H1 (cell line): Measurements from ENCODE around the gene ELP4.

Experiments used
- CHD2 ChIP-seq: IDR thresholded peaks from 2 replicates; pipeline ENCODE4 v1.6.1; 2012; ENCODE audit warnings: low read length, improper control_type of control experiment
- EP300 ChIP-seq, 2 experiments: IDR thresholded peaks; 1 replicate in 1 of 2; 2 replicates in 1 of 2; pipeline ENCODE4 v1.6.1; 2011 to 2012; ENCODE audit warnings: low read depth in 2 of 2, low read length in 2 of 2, mild to moderate bottlenecking in 2 of 2, borderline replicate concordance in 1 of 2, inconsistent platforms in 1 of 2, moderate library complexity in 1 of 2
- JUN ChIP-seq: IDR thresholded peaks from 2 replicates; pipeline ENCODE4 v1.6.1; 2011; ENCODE audit warnings: low read depth, mild to moderate bottlenecking, improper control_type of control experiment, low read length
- JUND ChIP-seq: IDR thresholded peaks from 2 replicates; pipeline ENCODE4 v1.6.1; 2011; ENCODE audit warnings: mild to moderate bottlenecking, improper control_type of control experiment, low read length
- POLR2A ChIP-seq, 2 experiments: IDR thresholded peaks; 1 replicate in 1 of 2; 2 replicates in 1 of 2; pipeline ENCODE4 v1.6.1; 2011; ENCODE audit warnings: low read depth in 2 of 2, low read length in 2 of 2, mild to moderate bottlenecking in 2 of 2; ENCODE audit errors: control extremely low read depth in 1 of 2
- RAD21 ChIP-seq, 2 experiments: IDR thresholded peaks in 1 of 2; conservative IDR thresholded peaks in 1 of 2; 2 replicates each; pipeline ENCODE4 v1.6.1; 2011; ENCODE audit warnings: low read depth in 2 of 2, low read length in 2 of 2, improper control_type of control experiment in 1 of 2, inconsistent platforms in 1 of 2, mild to moderate bottlenecking in 1 of 2, moderate library complexity in 1 of 2
- RFX5 ChIP-seq: IDR thresholded peaks from 2 replicates; pipeline ENCODE4 v1.6.1; 2011; ENCODE audit warnings: low read depth, low read length, improper control_type of control experiment, borderline replicate concordance
- SP2 ChIP-seq: IDR thresholded peaks from 2 replicates; pipeline ENCODE4 v1.6.1; 2012; ENCODE audit warnings: mild to moderate bottlenecking, low read length, inconsistent platforms
- SRF ChIP-seq: IDR thresholded peaks from 2 replicates; pipeline ENCODE4 v1.6.1; 2011; ENCODE audit warnings: mild to moderate bottlenecking, low read depth, low read length, moderate library complexity
- TEAD4 ChIP-seq: IDR thresholded peaks from 2 replicates; pipeline ENCODE4 v1.6.1; 2012; ENCODE audit warnings: low read depth, low read length, inconsistent platforms, mixed read lengths
- YY1 ChIP-seq: IDR thresholded peaks from 2 replicates; pipeline ENCODE4 v1.6.1; 2011; ENCODE audit warnings: low read depth, mild to moderate bottlenecking, low read length
- ZNF274 ChIP-seq: IDR thresholded peaks from 2 replicates; pipeline ENCODE4 v1.7.0; 2012; ENCODE audit warnings: low read length, borderline replicate concordance; ENCODE audit errors: extremely low read depth
- TF ChIP-seq, protein P1 (sequence below), 3 experiments: IDR thresholded peaks; 1 replicate in 2 of 3; 2 replicates in 1 of 3; pipeline versions ENCODE4 v1.5.1 to v1.6.1; 2011; ENCODE audit warnings: low read length in 3 of 3, mild to moderate bottlenecking in 3 of 3, inconsistent platforms in 2 of 3, low read depth in 1 of 3, moderate library complexity in 1 of 3; ENCODE audit not compliant: insufficient read depth in 1 of 3; ENCODE audit errors: control extremely low read depth in 1 of 3
- TF ChIP-seq, protein P2 (sequence below): IDR thresholded peaks from 2 replicates; pipeline ENCODE4 v1.6.1; 2012; ENCODE audit warnings: low read length, inconsistent platforms

DNA sequence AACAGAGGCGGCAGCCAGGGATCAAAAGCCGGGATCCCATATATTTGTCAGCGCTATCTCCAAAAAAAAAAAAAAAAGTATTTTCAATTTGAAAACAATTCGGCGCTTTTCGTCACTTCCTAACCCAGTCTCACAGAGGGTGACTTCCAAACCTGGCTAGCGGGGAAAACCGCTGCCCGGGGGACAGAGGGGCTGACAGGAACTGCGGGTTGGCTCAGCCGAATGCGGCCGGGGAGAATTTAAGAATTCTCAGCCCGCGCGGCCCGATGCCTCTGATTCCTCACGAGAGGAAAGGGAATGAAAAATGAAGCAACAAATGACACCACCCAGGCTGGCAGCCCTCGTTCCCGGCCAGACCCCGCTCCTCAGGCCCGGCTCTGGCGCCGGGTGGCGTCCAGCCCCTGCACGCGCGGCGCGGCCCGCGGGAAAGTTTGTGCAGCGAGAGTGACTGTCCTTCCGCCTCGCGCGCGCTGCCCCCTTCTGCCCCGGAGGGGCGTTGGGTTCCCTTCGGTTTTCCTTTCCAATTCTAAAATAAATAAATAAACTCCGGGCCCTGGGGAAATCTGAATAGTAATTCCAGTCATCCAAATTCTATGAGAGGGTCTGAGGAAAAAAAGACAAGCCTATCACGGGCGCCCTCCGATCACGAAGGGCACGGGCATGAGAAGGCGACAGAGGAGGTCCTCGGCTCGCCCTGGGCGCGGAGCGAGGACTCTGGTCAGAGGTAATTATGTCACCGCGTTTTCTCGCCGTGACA lies 306.3 kb downstream of the ELP4 start:
- TF ChIP-seq RAD21 (IDR thresholded peaks at IDR 0.05 in 1 of 2, conservative IDR thresholded peaks at IDR 0.05 in 1 of 2; ENCODE audit: low read depth in 2 of 2, low read length in 2 of 2) (no peak), SRF (no peak), POLR2A (IDR thresholded peaks at IDR 0.05; ENCODE audit: control extremely low read depth in 1 of 2, low read depth in 2 of 2, low read length in 2 of 2) (no peak), EP300 (IDR thresholded peaks at IDR 0.05; ENCODE audit: borderline replicate concordance in 1 of 2, low read depth in 2 of 2, low read length in 2 of 2) (no peak), CHD2 (no peak), RFX5 (no peak), JUND (no peak), TEAD4 (no peak), YY1 (no peak), ZNF274 (no peak), JUN (no peak), SP2 (no peak)
- TF ChIP-seq, protein P1, sequence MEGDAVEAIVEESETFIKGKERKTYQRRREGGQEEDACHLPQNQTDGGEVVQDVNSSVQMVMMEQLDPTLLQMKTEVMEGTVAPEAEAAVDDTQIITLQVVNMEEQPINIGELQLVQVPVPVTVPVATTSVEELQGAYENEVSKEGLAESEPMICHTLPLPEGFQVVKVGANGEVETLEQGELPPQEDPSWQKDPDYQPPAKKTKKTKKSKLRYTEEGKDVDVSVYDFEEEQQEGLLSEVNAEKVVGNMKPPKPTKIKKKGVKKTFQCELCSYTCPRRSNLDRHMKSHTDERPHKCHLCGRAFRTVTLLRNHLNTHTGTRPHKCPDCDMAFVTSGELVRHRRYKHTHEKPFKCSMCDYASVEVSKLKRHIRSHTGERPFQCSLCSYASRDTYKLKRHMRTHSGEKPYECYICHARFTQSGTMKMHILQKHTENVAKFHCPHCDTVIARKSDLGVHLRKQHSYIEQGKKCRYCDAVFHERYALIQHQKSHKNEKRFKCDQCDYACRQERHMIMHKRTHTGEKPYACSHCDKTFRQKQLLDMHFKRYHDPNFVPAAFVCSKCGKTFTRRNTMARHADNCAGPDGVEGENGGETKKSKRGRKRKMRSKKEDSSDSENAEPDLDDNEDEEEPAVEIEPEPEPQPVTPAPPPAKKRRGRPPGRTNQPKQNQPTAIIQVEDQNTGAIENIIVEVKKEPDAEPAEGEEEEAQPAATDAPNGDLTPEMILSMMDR (IDR thresholded peaks at IDR 0.05; ENCODE audit: control extremely low read depth in 1 of 3, insufficient read depth in 1 of 3, low read depth in 1 of 3, low read length in 3 of 3) = no peak
- TF ChIP-seq, protein P2, sequence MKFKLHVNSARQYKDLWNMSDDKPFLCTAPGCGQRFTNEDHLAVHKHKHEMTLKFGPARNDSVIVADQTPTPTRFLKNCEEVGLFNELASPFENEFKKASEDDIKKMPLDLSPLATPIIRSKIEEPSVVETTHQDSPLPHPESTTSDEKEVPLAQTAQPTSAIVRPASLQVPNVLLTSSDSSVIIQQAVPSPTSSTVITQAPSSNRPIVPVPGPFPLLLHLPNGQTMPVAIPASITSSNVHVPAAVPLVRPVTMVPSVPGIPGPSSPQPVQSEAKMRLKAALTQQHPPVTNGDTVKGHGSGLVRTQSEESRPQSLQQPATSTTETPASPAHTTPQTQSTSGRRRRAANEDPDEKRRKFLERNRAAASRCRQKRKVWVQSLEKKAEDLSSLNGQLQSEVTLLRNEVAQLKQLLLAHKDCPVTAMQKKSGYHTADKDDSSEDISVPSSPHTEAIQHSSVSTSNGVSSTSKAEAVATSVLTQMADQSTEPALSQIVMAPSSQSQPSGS = no peak
